HUES64 (cell line): ENCODE measurements around the gene TPST2.

Experiments used
- H3K27ac ChIP-seq: 2 replicates; pipeline ENCODE4 v1.7.0; 2013; ENCODE audit warnings: low read depth, low read length, inconsistent platforms
- H3K27me3 ChIP-seq: 2 replicates; pipeline ENCODE4 v1.6.1; 2013; ENCODE audit warnings: mild to moderate bottlenecking, low read length; ENCODE audit not compliant: insufficient read depth
- H3K36me3 ChIP-seq: 2 replicates; pipeline ENCODE4 v1.6.1; 2013; ENCODE audit warnings: mild to moderate bottlenecking, low read length; ENCODE audit not compliant: insufficient read depth
- H3K4me1 ChIP-seq: 2 replicates; pipeline ENCODE4 v1.6.1; 2013; ENCODE audit warnings: mild to moderate bottlenecking, low read length, moderate library complexity; ENCODE audit not compliant: insufficient read depth
- H3K4me3 ChIP-seq: 2 replicates; pipeline ENCODE4 v1.5.1; 2013; ENCODE audit warnings: mild to moderate bottlenecking, low read length, moderate library complexity
- H3K9ac ChIP-seq: 2 replicates; pipeline ENCODE4 v1.6.1; 2013; ENCODE audit warnings: mild to moderate bottlenecking, low read depth, low read length
- H3K9me3 ChIP-seq: 2 replicates; pipeline ENCODE4 v1.6.1; 2013; ENCODE audit warnings: low read depth, low read length; ENCODE audit not compliant: insufficient read depth
- WGBS: fragments of 150-250, 120-280 bp; methylation state at CpG from one replicate; pipeline ENCODE4 v1.1.7; 2013; ENCODE audit warnings: missing lambda C conversion rate; 5-methylcytosine and 5-hydroxymethylcytosine counted together

Gene TPST2

GRCh38 chr22:26479792-26480610 is 109.9 kb downstream of the TPST2 start:
- H3K27ac ChIP-seq: no peak overlapping the region
- peaks cover 53% of the 10 kb centered on the region for H3K36me3 ChIP-seq
- H3K9ac ChIP-seq: peak overlapping the region; percentile 18
- H3K4me3 ChIP-seq: peak overlapping the region; percentile 18; the same call in 1 of the 2 replicates
- no peaks in the 10 kb centered on the region for H3K27me3 ChIP-seq
- 93% methylated on average over 12 of the region's 12 CpGs for WGBS
- H3K4me1 ChIP-seq: peaks cover 25% of the 10 kb centered on the region
- H3K9me3 ChIP-seq: no peaks in the 10 kb centered on the region

- no peak overlapping the region for H3K27ac ChIP-seq
- no peak overlapping the region for H3K4me3 ChIP-seq
- peak overlapping the region; percentile 18; the same call in 1 of the 2 replicates for H3K9ac ChIP-seq
- 94% methylated on average over 11 of the region's 12 CpGs for WGBS
- peaks cover 61% of the 10 kb centered on the region for H3K36me3 ChIP-seq
- no peaks in the 10 kb centered on the region for H3K9me3 ChIP-seq
- peaks cover 21% of the 10 kb centered on the region for H3K4me1 ChIP-seq
- no peaks in the 10 kb centered on the region for H3K27me3 ChIP-seq
Observed at GRCh38 chr22:26479043-26479791, 110.7 kb downstream of the TPST2 start.

- H3K4me3 ChIP-seq: no peak overlapping the region
- no peaks in the 10 kb centered on the region for H3K9me3 ChIP-seq
- peaks cover 78% of the 10 kb centered on the region for H3K36me3 ChIP-seq
- H3K27me3 ChIP-seq: no peaks in the 10 kb centered on the region
- WGBS: 79% methylated on average over 4 of the region's 4 CpGs
- peaks cover 14% of the 10 kb centered on the region for H3K4me1 ChIP-seq
- H3K9ac ChIP-seq: no peak overlapping the region
- no peak overlapping the region for H3K27ac ChIP-seq
Observed at GRCh38 chr22:26477341-26477731, 112.6 kb downstream of the TPST2 start.

- H3K9ac ChIP-seq: no peak overlapping the region
- WGBS: 86% methylated on average over 3 of the region's 4 CpGs
- no peaks in the 10 kb centered on the region for H3K9me3 ChIP-seq
- H3K36me3 ChIP-seq: peaks cover 83% of the 10 kb centered on the region
- H3K4me1 ChIP-seq: peaks cover 11% of the 10 kb centered on the region
- no peaks in the 10 kb centered on the region for H3K27me3 ChIP-seq
- no peak overlapping the region for H3K4me3 ChIP-seq
- no peak overlapping the region; the same call in 1 of the 2 replicates for H3K27ac ChIP-seq
Observed at GRCh38 chr22:26476705-26477340, 113.1 kb downstream of the TPST2 start.

- Histone ChIP-seq H3K4me1 (peaks cover 2% of the 10 kb centered on the region; the same call in 1 of the 2 replicates), H3K27me3 (no peaks in the 10 kb centered on the region), H3K4me3 (no peak overlapping the region), H3K36me3 (peaks cover 87% of the 10 kb centered on the region), H3K9ac (no peak overlapping the region), H3K27ac (no peak overlapping the region), H3K9me3 (no peaks in the 10 kb centered on the region)
Observed at GRCh38 chr22:26474682-26475081, 115.2 kb downstream of the TPST2 start.
